ENCODE results near the gene HMCN2.

DNA sequence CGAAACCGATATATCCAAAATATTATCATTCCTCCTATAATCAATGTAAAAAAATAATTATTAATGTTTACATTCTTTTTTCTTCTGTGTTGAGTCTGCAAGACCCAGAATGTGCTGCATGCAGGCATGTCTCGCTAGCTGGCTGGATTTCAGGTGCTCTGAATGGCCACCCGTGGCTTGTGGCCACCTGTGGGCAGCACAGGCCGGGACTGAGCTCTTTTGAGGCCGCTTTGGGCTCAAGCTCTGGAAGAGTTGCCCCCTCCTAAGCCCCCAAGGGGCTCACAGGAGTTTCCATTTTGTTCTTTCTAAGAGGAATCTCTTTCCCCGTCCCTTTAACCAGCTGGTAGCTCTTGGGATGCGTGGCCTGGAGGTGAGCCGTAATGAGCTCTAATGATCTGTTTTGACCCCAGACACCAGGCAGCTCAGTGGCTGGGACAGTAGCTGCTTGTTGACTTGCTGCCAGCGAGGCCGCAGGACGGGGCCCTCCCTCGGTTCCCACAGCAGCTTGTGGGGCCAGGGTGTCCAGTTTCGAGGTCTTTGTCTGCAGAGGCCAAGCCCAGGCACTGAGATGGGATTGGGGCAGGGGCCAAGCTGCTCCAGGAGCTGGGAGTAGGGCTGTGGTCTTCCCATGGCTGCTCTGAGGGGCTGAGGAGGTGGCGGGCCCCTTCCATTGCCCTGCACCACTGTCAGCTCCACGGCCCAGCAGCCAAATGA, 200.0 kb downstream of the HMCN2 start:
- TF ChIP-seq, protein P1, sequence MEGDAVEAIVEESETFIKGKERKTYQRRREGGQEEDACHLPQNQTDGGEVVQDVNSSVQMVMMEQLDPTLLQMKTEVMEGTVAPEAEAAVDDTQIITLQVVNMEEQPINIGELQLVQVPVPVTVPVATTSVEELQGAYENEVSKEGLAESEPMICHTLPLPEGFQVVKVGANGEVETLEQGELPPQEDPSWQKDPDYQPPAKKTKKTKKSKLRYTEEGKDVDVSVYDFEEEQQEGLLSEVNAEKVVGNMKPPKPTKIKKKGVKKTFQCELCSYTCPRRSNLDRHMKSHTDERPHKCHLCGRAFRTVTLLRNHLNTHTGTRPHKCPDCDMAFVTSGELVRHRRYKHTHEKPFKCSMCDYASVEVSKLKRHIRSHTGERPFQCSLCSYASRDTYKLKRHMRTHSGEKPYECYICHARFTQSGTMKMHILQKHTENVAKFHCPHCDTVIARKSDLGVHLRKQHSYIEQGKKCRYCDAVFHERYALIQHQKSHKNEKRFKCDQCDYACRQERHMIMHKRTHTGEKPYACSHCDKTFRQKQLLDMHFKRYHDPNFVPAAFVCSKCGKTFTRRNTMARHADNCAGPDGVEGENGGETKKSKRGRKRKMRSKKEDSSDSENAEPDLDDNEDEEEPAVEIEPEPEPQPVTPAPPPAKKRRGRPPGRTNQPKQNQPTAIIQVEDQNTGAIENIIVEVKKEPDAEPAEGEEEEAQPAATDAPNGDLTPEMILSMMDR (IDR thresholded peaks at IDR 0.05; ENCODE audit: low read length) = no peak
- TF ChIP-seq EZH2phosphoT487 (IDR thresholded peaks at IDR 0.05; ENCODE audit: low read length) = no peak
